Keratinocyte (primary cell): ENCODE measurements around the gene CLRN1. TPM values are rescaled to one million over a fixed set of nuclear protein-coding genes. Genes with fewer than 3 reads are reported as not detected.

ENCODE experiments used
- DNase-seq: peaks from one replicate; pipeline ENCODE4 v3.0.0-alpha.2; 2011; ENCODE audit warnings: low read depth, missing footprints, low spot score
- FAIRE-seq: peaks from 2 replicates; lab custom pipeline; 2011; peaks lifted over from hg19 to GRCh38; lab: Jason Lieb, UNC
- H2AFZ ChIP-seq: 2 replicates; pipeline ENCODE4 v1.6.0; 2012; ENCODE audit warnings: low read length, control low read depth, inconsistent platforms; ENCODE audit not compliant: control insufficient read depth
- H3K27ac ChIP-seq: 2 replicates; pipeline ENCODE4 v1.5.1; 2011; ENCODE audit warnings: low read length; ENCODE audit not compliant: control insufficient read depth, insufficient read depth
- H3K27me3 ChIP-seq: 3 replicates; pipeline ENCODE4 v1.6.0; 2011; ENCODE audit warnings: low read length; ENCODE audit not compliant: control insufficient read depth, insufficient read depth; ENCODE audit errors: extremely low read depth
- H3K36me3 ChIP-seq, 2 experiments: 2 replicates in 1 of 2; 3 replicates in 1 of 2; pipeline ENCODE4 v1.5.1; 2011; ENCODE audit warnings: low read length in 2 of 2, mild to moderate bottlenecking in 1 of 2; ENCODE audit not compliant: control insufficient read depth in 2 of 2, insufficient read depth in 2 of 2; ENCODE audit errors: extremely low read depth in 1 of 2
- H3K4me1 ChIP-seq: 3 replicates; pipeline ENCODE4 v1.5.1; 2011; ENCODE audit warnings: low read length; ENCODE audit not compliant: control insufficient read depth, insufficient read depth; ENCODE audit errors: extremely low read depth
- H3K4me2 ChIP-seq: 3 replicates; pipeline ENCODE4 v1.6.0; 2011; ENCODE audit warnings: low read depth, low read length; ENCODE audit not compliant: control insufficient read depth, insufficient read depth; ENCODE audit errors: extremely low read depth
- H3K4me3 ChIP-seq, 3 experiments: fragments of 200-600 bp in 1 of 3; sonication (generic) in 1 of 3; 2 replicates in 2 of 3; 3 replicates in 1 of 3; pipeline ENCODE4 v1.5.1; 2011 to 2016; ENCODE audit warnings: low read length in 3 of 3, mild to moderate bottlenecking in 3 of 3, control low read depth in 2 of 3, inconsistent platforms in 1 of 3, low read depth in 1 of 3, mixed read lengths in 1 of 3, mixed run types in 1 of 3, moderate library complexity in 1 of 3; ENCODE audit not compliant: control insufficient read depth in 2 of 3, insufficient read depth in 2 of 3; ENCODE audit errors: extremely low read depth in 1 of 3
- H3K79me2 ChIP-seq: 2 replicates; pipeline ENCODE4 v1.6.0; 2012; ENCODE audit warnings: low read length; ENCODE audit not compliant: control insufficient read depth, insufficient read depth
- H3K9ac ChIP-seq: 3 replicates; pipeline ENCODE4 v1.6.0; 2011; ENCODE audit warnings: low read length; ENCODE audit not compliant: control insufficient read depth, insufficient read depth; ENCODE audit errors: extremely low read depth
- H3K9me1 ChIP-seq: 3 replicates; pipeline ENCODE4 v1.6.0; 2011; ENCODE audit warnings: low read length; ENCODE audit not compliant: control insufficient read depth, insufficient read depth; ENCODE audit errors: extremely low read depth
- H3K9me3 ChIP-seq: 2 replicates; pipeline ENCODE4 v1.5.1; 2012; ENCODE audit warnings: low read depth, low read length; ENCODE audit not compliant: control insufficient read depth
- H4K20me1 ChIP-seq: 3 replicates; pipeline ENCODE4 v1.6.0; 2011; ENCODE audit warnings: low read length; ENCODE audit not compliant: control insufficient read depth, insufficient read depth; ENCODE audit errors: extremely low read depth
- CTCF ChIP-seq, 3 experiments: IDR thresholded peaks in 1 of 3; conservative IDR thresholded peaks in 1 of 3; optimal IDR thresholded peaks in 1 of 3; 2 replicates in 2 of 3; 3 replicates in 1 of 3; pipeline versions ENCODE3 to v1.5.1; 2011; ENCODE audit warnings: low read length in 3 of 3, mild to moderate bottlenecking in 3 of 3, moderate library complexity in 2 of 3, control low read depth in 1 of 3, inconsistent platforms in 1 of 3; ENCODE audit not compliant: insufficient read depth in 2 of 3; ENCODE audit errors: extremely low read depth in 1 of 3
- EZH2 ChIP-seq: IDR thresholded peaks from one replicate; pipeline ENCODE4 v1.6.1; 2012; ENCODE audit warnings: inconsistent platforms, mild to moderate bottlenecking, low read length, moderate library complexity
- dilution Hi-C: fragments of 300-500 bp; cut with MboI; formaldehyde crosslinking; loops from one replicate; pipeline ENCODE4 v1.7.0; 2020; ENCODE audit warnings: low sequenced_read_pairs; ENCODE audit not compliant: extremely low pct_ligation_motif_present
- polyA plus RNA-seq, 5 experiments: library from polyadenylated mRNA; depleted of rRNA in 3 of 5; stranded (reverse) in 3 of 5; stranded (forward) in 1 of 5; unstranded in 1 of 5; fragments of >200 nt; gene quantifications; 1 replicate in 1 of 5; 2 replicates in 3 of 5; 3 replicates in 1 of 5; pipeline versions ENCODE4 v1.2.1 to v1.2.3, GENCODE V29; 2011 to 2012; ENCODE audit warnings: missing spikeins in 2 of 5, low read depth in 1 of 5, low replicate concordance in 1 of 5

CLRN1 gene
- polyA plus RNA-seq, 1 donor (not counting 4 experiments of a cell fraction or from before 2014, with no cell fraction given), result not detected

GRCh38 chr3:150905746-150906145 is 66.8 kb downstream of the CLRN1 start:
- H3K79me2 ChIP-seq, result no peaks in the 10 kb centered on the region
- H3K9ac ChIP-seq, result no peak overlapping the region
- FAIRE-seq, result no peak
- no peak overlapping the region for H2AFZ ChIP-seq
- H3K4me2 ChIP-seq, result no peak overlapping the region
- TF ChIP-seq EZH2, result no peak
- no peak for TF ChIP-seq CTCF (optimal IDR thresholded peaks at IDR 0.05 in 1 of 3, IDR thresholded peaks at IDR 0.05 in 1 of 3, conservative IDR thresholded peaks at IDR 0.05 in 1 of 3; ENCODE audit: extremely low read depth in 1 of 3, insufficient read depth in 2 of 3, low read length in 3 of 3)
- dilution Hi-C loops, result no loop called here
- no peaks in the 10 kb centered on the region for H3K36me3 ChIP-seq
- no peaks in the 10 kb centered on the region for H3K4me1 ChIP-seq
- no peaks in the 10 kb centered on the region for H3K9me1 ChIP-seq
- no peaks in the 10 kb centered on the region for H4K20me1 ChIP-seq
- DNase-seq, result no peak
- no peak overlapping the region for H3K27ac ChIP-seq
- peaks cover 17% of the 10 kb centered on the region for H3K27me3 ChIP-seq
- H3K9me3 ChIP-seq, result no peaks in the 10 kb centered on the region
- no peak overlapping the region for H3K4me3 ChIP-seq

DNA sequence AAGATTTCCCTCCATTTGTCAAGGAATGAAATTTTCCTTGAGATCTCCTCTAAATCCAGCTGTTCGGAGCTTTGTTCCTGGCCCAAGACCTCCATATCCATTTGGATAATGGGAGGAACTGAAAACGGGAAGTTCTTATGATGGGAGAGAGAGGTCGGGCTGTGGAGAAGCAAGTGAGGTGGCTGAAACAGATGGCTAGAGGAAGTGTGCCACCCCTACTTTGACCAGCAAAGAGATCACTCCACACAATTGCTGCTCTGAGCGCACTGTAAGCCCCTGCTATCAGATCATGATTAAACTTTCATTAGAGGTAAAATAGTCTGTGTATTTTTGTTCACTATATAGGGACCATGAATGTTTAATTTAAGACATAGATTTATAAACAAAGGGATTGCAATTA is 67.2 kb downstream of the CLRN1 start, which contains the start of gene MINDY4B:
TSS of gene MINDY4B (minus strand) at position 101 of the 400 bp plus-strand sequence. CDS start at position 101, 0 bp downstream.
- no peak for TF ChIP-seq EZH2
- TF ChIP-seq CTCF (optimal IDR thresholded peaks at IDR 0.05 in 1 of 3, IDR thresholded peaks at IDR 0.05 in 1 of 3, conservative IDR thresholded peaks at IDR 0.05 in 1 of 3; ENCODE audit: extremely low read depth in 1 of 3, insufficient read depth in 2 of 3, low read length in 3 of 3), result no peak

More for the DNA sequence above, 67.2 kb downstream of the CLRN1 start, which contains the start of gene MINDY4B:
- Histone ChIP-seq H3K27me3 (peaks cover 17% of the 10 kb centered on the region), H3K79me2 (no peaks in the 10 kb centered on the region), H3K9me3 (no peaks in the 10 kb centered on the region), H4K20me1 (no peaks in the 10 kb centered on the region), H3K27ac (no peak within 1 kb of the TSS), H3K4me3 (no peak within 1 kb of the TSS), H3K36me3 (no peaks in the 10 kb centered on the region), H3K9me1 (no peaks in the 10 kb centered on the region), H3K4me2 (no peak within 1 kb of the TSS), H2AFZ (no peak within 1 kb of the TSS), H3K9ac (no peak within 1 kb of the TSS), H3K4me1 (no peaks in the 10 kb centered on the region)
- FAIRE-seq (no peak), DNase-seq (no peak)
- dilution Hi-C loops, result no loop called here
